CD4-positive, alpha-beta memory T cell (primary cell): ENCODE data around the gene STRN3. TPM values are rescaled to one million over a fixed set of nuclear protein-coding genes. Genes with fewer than 3 reads are reported as not detected.
A peak's percentile ranks its signal among the peaks of the same experiment; 100 is the strongest.
"Not testable (repeated sequence)": the region's sequence is repeated elsewhere in the genome, so short reads cannot be mapped to it uniquely, and the experiment has no call there.

ENCODE experiments used
- CTCF ChIA-PET: fragments of 350-600 bp; sonication (Branson Sonifier 250); formaldehyde crosslinking; loops from one replicate; lab custom pipeline; 2021; ENCODE audit warnings: inconsistent platforms; ENCODE audit not compliant: partially characterized antibody; lab: Charles Lee
- POLR2A ChIA-PET: fragments of 350-600 bp; sonication (Branson Sonifier 250); formaldehyde crosslinking; loops from one replicate; lab custom pipeline; 2021; ENCODE audit not compliant: partially characterized antibody; lab: Charles Lee
- DNase-seq, 5 donors: peaks; one replicate each; pipeline versions ENCODE4 v3.0.0 to v3.0.0-alpha.2; 2020 to 2022; ENCODE audit warnings: mixed read lengths in 1 of 5
- H3K27ac ChIP-seq: one replicate; pipeline ENCODE4 v1.7.0; 2013; ENCODE audit warnings: low read depth, low read length
- H3K27me3 ChIP-seq: 2 replicates; pipeline ENCODE4 v1.7.0; 2013; ENCODE audit warnings: mild to moderate bottlenecking, low read length, moderate library complexity; ENCODE audit not compliant: insufficient read depth
- H3K36me3 ChIP-seq: 2 replicates; pipeline ENCODE4 v1.7.0; 2013; ENCODE audit warnings: mild to moderate bottlenecking, low read length, moderate library complexity; ENCODE audit not compliant: insufficient read depth
- H3K4me1 ChIP-seq: 2 replicates; pipeline ENCODE4 v1.7.0; 2013; ENCODE audit warnings: mild to moderate bottlenecking, low read length, moderate library complexity; ENCODE audit not compliant: insufficient read depth
- H3K4me3 ChIP-seq, 2 donors: one replicate each; pipeline ENCODE4 v1.7.0; 2013; ENCODE audit warnings: low read length in 2 of 2, mild to moderate bottlenecking in 1 of 2
- H3K9me3 ChIP-seq, 2 donors: one replicate each; pipeline ENCODE4 v1.7.0; 2013; ENCODE audit warnings: low read length in 2 of 2, control low read depth in 1 of 2; ENCODE audit not compliant: control insufficient read depth in 1 of 2
- H3K27ac Mint-ChIP-seq, 7 donors: one replicate each; pipeline ENCODE4 v1.8.0; 2020 to 2021; ENCODE audit warnings: mixed read lengths in 7 of 7, mild to moderate bottlenecking in 6 of 7, inconsistent platforms in 3 of 7, moderate library complexity in 3 of 7
- H3K27me3 Mint-ChIP-seq, 2 donors: one replicate each; pipeline ENCODE4 v1.8.0; 2020 to 2021; ENCODE audit warnings: mixed read lengths in 2 of 2
- H3K36me3 Mint-ChIP-seq, 2 donors: one replicate each; pipeline ENCODE4 v1.8.0; 2020 to 2021; ENCODE audit warnings: mixed read lengths in 2 of 2, inconsistent platforms in 1 of 2, mild to moderate bottlenecking in 1 of 2
- H3K4me1 Mint-ChIP-seq, 4 donors: one replicate each; pipeline ENCODE4 v1.8.0; 2020 to 2021; ENCODE audit warnings: mixed read lengths in 4 of 4, mild to moderate bottlenecking in 1 of 4
- H3K4me3 Mint-ChIP-seq, 8 donors: one replicate each; pipeline ENCODE4 v1.8.0; 2020 to 2021; ENCODE audit warnings: mixed read lengths in 8 of 8, mild to moderate bottlenecking in 7 of 8, moderate library complexity in 6 of 8, inconsistent platforms in 3 of 8
- H3K9me3 Mint-ChIP-seq, 8 donors: one replicate each; pipeline ENCODE4 v1.8.0; 2020 to 2021; ENCODE audit warnings: mixed read lengths in 8 of 8, mild to moderate bottlenecking in 5 of 8, inconsistent platforms in 3 of 8, moderate library complexity in 1 of 8
- intact Hi-C: fragments of 100-400 bp; cut with micrococcal nuclease; formaldehyde crosslinking; loops from one replicate; pipeline ENCODE4 v1.15.1; 2023
- polyA plus RNA-seq, 2 donors: library from polyadenylated mRNA; unstranded; fragments of 300-500 nt; fragmentation: Illumina TruSeq; gene quantifications; one replicate each; pipeline ENCODE4 v1.2.3, GENCODE V29; 2021
- total RNA-seq, 2 experiments: library from RNA; stranded (reverse); gene quantifications; one replicate each; pipeline ENCODE4 v1.2.3, GENCODE V29; 2021

Gene STRN3
- 10 to 100 TPM; 22.0 to 26.2 TPM for total RNA-seq
- polyA plus RNA-seq, result 1 to 10 TPM; 2.3 to 6.2 TPM

GRCh38 chr14:31026077-31026449 lies at the start of gene STRN3:
STRN3 (minus strand) TSS chr14:31026379; CDS start chr14:31026185, 194 bp downstream.
- intact Hi-C loops, result loop anchor here (1.0 to 5.0 kb wide), 5 partner anchors 56 to 1051 kb away; partner anchors contain the start of gene ARHGAP5
- H3K4me1 Mint-ChIP-seq, result peaks cover 40 to 64% (median 46%) of the 10 kb centered on the region in 4 donors
- H3K27me3 ChIP-seq, result no peaks in the 10 kb centered on the region
- DNase-seq, result no peak
- no peaks in the 10 kb centered on the region for H3K9me3 ChIP-seq
- H3K36me3 Mint-ChIP-seq, result peaks cover 6 to 21% of the 10 kb centered on the region in 2 donors
- no peaks in the 10 kb centered on the region for H3K36me3 ChIP-seq
- peak within 1 kb of the TSS; percentile 93 to 100 (median 98) for H3K4me3 Mint-ChIP-seq
- H3K27ac Mint-ChIP-seq, result peak within 1 kb of the TSS; percentile 96 to 99 (median 99)
- H3K4me1 ChIP-seq, result peaks cover 31% of the 10 kb centered on the region
- H3K27ac ChIP-seq, result peak within 1 kb of the TSS; percentile 95
- H3K9me3 Mint-ChIP-seq, result no peaks in the 10 kb centered on the region
- ChIA-PET CTCF (interaction anchor here (0.7 to 1.9 kb wide), 7 partner anchors 12 to 429 kb away, joined by 3 to 5 read pairs (median 3); no protein-coding TSS in a partner anchor), POLR2A (interaction anchor here (0.8 to 4.0 kb wide), 15 partner anchors 8 to 1177 kb away, joined by 3 to 68 read pairs (median 4); partner anchors contain the start of genes HEATR5A, HECTD1, NUBPL and RNU6-8)
- H3K4me3 ChIP-seq, result peak within 1 kb of the TSS; percentile 66 to 87
- no peaks in the 10 kb centered on the region for H3K27me3 Mint-ChIP-seq

DNA sequence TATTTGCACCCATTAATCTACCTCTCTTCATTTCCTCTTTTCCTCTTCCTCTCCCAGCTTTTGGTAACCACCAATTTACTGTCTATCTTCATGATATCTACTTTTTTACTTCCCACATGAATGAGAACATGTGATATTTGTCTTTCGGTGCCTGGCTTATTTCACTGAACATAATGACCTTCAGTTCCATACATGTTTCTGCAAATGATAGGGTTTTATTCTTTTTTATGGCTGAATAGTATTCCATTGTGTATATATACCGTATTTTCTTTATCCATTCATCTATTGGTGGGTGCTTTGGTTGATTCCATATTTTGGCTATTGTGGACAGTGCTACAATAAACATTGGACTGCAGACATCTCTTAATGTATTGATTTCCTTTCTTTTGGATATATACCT lies 49.0 kb upstream of the STRN3 start:
- CTCF ChIA-PET, result interaction anchor here (1.2 kb wide), 1 partner anchor 95 kb away, joined by 9 read pairs; no protein-coding TSS in a partner anchor
- no peaks in the 10 kb centered on the region for H3K36me3 ChIP-seq
- no peaks in the 10 kb centered on the region for H3K9me3 ChIP-seq
- peaks cover 0 to 4% (median 0%) of the 10 kb centered on the region in 8 donors for H3K9me3 Mint-ChIP-seq
- no peaks in the 10 kb centered on the region for H3K4me1 ChIP-seq
- no peak overlapping the region for H3K27ac Mint-ChIP-seq
- POLR2A ChIA-PET, result no interaction called here
- DNase-seq, result no peak
- H3K4me3 Mint-ChIP-seq, result no peak overlapping the region
- no peaks in the 10 kb centered on the region for H3K27me3 Mint-ChIP-seq
- H3K27ac ChIP-seq, result no peak overlapping the region
- no peaks in the 10 kb centered on the region for H3K4me1 Mint-ChIP-seq
- no peak overlapping the region for H3K4me3 ChIP-seq
- H3K36me3 Mint-ChIP-seq, result peaks cover 33 to 35% of the 10 kb centered on the region in 2 donors
- no peaks in the 10 kb centered on the region for H3K27me3 ChIP-seq
- intact Hi-C loops, result no loop called here

DNA sequence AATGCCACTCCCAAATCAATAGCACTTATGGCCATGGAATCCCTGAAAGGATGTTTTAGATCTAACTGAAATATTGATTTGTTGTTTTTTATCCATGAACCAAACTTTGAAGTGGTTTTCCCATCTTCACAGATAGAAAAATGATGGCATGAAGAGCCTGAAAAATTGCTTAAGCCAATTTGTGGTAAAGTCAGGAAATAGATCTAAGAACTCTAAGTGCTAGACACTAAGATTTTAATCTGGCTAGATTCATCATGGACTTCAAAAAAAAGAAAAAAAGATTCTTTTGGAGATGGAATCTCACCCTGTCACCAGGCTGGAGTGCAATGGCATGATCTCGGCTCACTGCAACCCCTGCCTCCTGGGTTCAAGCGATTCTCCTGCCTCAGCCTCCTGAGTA lies 45.0 kb upstream of the STRN3 start:
- Histone ChIP-seq H3K9me3 (no peaks in the 10 kb centered on the region), H3K27me3 (no peaks in the 10 kb centered on the region), H3K4me1 (no peaks in the 10 kb centered on the region), H3K27ac (no peak overlapping the region), H3K4me3 (no peak overlapping the region), H3K36me3 (no peaks in the 10 kb centered on the region)
- H3K4me1 Mint-ChIP-seq, result no peaks in the 10 kb centered on the region
- H3K27me3 Mint-ChIP-seq, result no peaks in the 10 kb centered on the region
- no peak overlapping the region for H3K27ac Mint-ChIP-seq
- no peak overlapping the region for H3K4me3 Mint-ChIP-seq
- ChIA-PET CTCF (interaction anchor here (2.1 kb wide), 1 partner anchor 11 kb away, joined by 4 read pairs; no protein-coding TSS in a partner anchor), POLR2A (no interaction called here)
- peaks cover 40 to 49% of the 10 kb centered on the region in 2 donors for H3K36me3 Mint-ChIP-seq
- intact Hi-C loops, result no loop called here
- DNase-seq, result no peak
- H3K9me3 Mint-ChIP-seq, result peaks cover 0 to 4% (median 0%) of the 10 kb centered on the region in 8 donors

GRCh38 chr14:31070431-31070830 lies 44.3 kb upstream of the STRN3 start:
- Mint-ChIP-seq H3K27me3 (no peaks in the 10 kb centered on the region), H3K36me3 (peaks cover 35 to 46% of the 10 kb centered on the region in 2 donors), H3K4me3 (no peak overlapping the region), H3K4me1 (no peaks in the 10 kb centered on the region), H3K9me3 (peaks cover 0 to 4% (median 0%) of the 10 kb centered on the region in 8 donors), H3K27ac (peak overlapping the region in 2 of 7 donors; percentile 75 to 88)
- intact Hi-C loops, result no loop called here
- Histone ChIP-seq H3K9me3 (no peaks in the 10 kb centered on the region), H3K27ac (no peak overlapping the region), H3K36me3 (no peaks in the 10 kb centered on the region), H3K27me3 (no peaks in the 10 kb centered on the region), H3K4me3 (no peak overlapping the region), H3K4me1 (no peaks in the 10 kb centered on the region)
- ChIA-PET POLR2A (no interaction called here), CTCF (interaction anchor here (0.9 to 2.1 kb wide), 2 partner anchors 12 to 91 kb away, joined by 3 to 4 read pairs; no protein-coding TSS in a partner anchor)
- DNase-seq, result no peak

GRCh38 chr14:31069343-31069742 lies 43.2 kb upstream of the STRN3 start:
- no peak overlapping the region for H3K27ac ChIP-seq
- H3K36me3 ChIP-seq, result no peaks in the 10 kb centered on the region
- no peak overlapping the region for H3K4me3 Mint-ChIP-seq
- intact Hi-C loops, result no loop called here
- no peak overlapping the region for H3K4me3 ChIP-seq
- H3K4me1 ChIP-seq, result no peaks in the 10 kb centered on the region
- H3K27me3 Mint-ChIP-seq, result no peaks in the 10 kb centered on the region
- H3K36me3 Mint-ChIP-seq, result peaks cover 29 to 41% of the 10 kb centered on the region in 2 donors
- no peak for DNase-seq
- no peaks in the 10 kb centered on the region for H3K9me3 ChIP-seq
- ChIA-PET CTCF (interaction anchor here (2.1 kb wide), 1 partner anchor 13 kb away, joined by 4 read pairs; no protein-coding TSS in a partner anchor), POLR2A (no interaction called here)
- H3K27me3 ChIP-seq, result no peaks in the 10 kb centered on the region
- no peak overlapping the region for H3K27ac Mint-ChIP-seq
- no peaks in the 10 kb centered on the region for H3K9me3 Mint-ChIP-seq
- H3K4me1 Mint-ChIP-seq, result no peaks in the 10 kb centered on the region

DNA sequence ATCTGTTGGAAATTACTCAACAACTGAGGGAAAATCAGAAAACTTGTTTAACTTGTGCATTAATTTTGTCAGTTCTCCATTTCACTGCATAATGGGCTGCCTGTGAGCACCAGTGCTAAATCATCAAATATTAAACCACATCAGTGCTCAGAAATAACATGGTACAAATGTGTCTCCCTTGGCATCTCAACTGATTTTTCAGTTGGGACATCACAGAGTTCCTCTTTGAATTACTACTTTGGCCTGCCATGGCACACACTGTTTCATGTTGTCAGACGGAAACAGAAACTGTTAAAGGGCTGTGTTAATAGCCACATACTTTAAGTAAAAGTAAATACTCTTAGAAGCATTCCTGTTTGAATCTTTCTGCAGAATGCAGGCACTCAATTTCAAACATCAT lies 42.1 kb upstream of the STRN3 start:
- no peak overlapping the region for H3K27ac Mint-ChIP-seq
- POLR2A ChIA-PET, result no interaction called here
- no peaks in the 10 kb centered on the region for H3K4me1 Mint-ChIP-seq
- no peaks in the 10 kb centered on the region for H3K27me3 Mint-ChIP-seq
- H3K9me3 Mint-ChIP-seq, result no peaks in the 10 kb centered on the region
- H3K36me3 Mint-ChIP-seq, result peaks cover 29 to 41% of the 10 kb centered on the region in 2 donors
- H3K4me3 Mint-ChIP-seq, result no peak overlapping the region
- Histone ChIP-seq H3K27ac (no peak overlapping the region), H3K27me3 (no peaks in the 10 kb centered on the region), H3K9me3 (no peaks in the 10 kb centered on the region), H3K36me3 (no peaks in the 10 kb centered on the region), H3K4me1 (no peaks in the 10 kb centered on the region), H3K4me3 (no peak overlapping the region)
- intact Hi-C loops, result no loop called here
- CTCF ChIA-PET, result interaction anchor here (0.9 to 1.5 kb wide), 2 partner anchors 8 to 15 kb away, joined by 3 to 4 read pairs; no protein-coding TSS in a partner anchor
- DNase-seq, result no peak

- POLR2A ChIA-PET, H3K27me3 ChIP-seq, H3K36me3 ChIP-seq, H3K4me3 Mint-ChIP-seq, H3K27ac Mint-ChIP-seq, H3K4me3 ChIP-seq, H3K9me3 ChIP-seq, CTCF ChIA-PET, H3K27ac ChIP-seq, intact Hi-C loops, H3K9me3 Mint-ChIP-seq, H3K27me3 Mint-ChIP-seq, H3K4me1 ChIP-seq, H3K36me3 Mint-ChIP-seq, DNase-seq: not testable (repeated sequence)
- peaks cover 6 to 12% (median 8%) of the 10 kb centered on the region in 4 donors for H3K4me1 Mint-ChIP-seq
Observed at GRCh38 chr14:31062908-31063307, 36.7 kb upstream of the STRN3 start.
